ENCODE data around the gene PTPRF.

Gene PTPRF

GRCh38 chr1:43591181-43591580 lies 60.5 kb downstream of the PTPRF start:
- no peak overlapping the region for H3K4me3 ChIP-seq (ENCODE audit: low read depth, low read length)
- TF ChIP-seq, protein P1, sequence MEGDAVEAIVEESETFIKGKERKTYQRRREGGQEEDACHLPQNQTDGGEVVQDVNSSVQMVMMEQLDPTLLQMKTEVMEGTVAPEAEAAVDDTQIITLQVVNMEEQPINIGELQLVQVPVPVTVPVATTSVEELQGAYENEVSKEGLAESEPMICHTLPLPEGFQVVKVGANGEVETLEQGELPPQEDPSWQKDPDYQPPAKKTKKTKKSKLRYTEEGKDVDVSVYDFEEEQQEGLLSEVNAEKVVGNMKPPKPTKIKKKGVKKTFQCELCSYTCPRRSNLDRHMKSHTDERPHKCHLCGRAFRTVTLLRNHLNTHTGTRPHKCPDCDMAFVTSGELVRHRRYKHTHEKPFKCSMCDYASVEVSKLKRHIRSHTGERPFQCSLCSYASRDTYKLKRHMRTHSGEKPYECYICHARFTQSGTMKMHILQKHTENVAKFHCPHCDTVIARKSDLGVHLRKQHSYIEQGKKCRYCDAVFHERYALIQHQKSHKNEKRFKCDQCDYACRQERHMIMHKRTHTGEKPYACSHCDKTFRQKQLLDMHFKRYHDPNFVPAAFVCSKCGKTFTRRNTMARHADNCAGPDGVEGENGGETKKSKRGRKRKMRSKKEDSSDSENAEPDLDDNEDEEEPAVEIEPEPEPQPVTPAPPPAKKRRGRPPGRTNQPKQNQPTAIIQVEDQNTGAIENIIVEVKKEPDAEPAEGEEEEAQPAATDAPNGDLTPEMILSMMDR (IDR thresholded peaks at IDR 0.05; ENCODE audit: low read depth, low read length, missing control alignments) = no peak
- no peak for DNase-seq (ENCODE audit: low read depth)

DNA sequence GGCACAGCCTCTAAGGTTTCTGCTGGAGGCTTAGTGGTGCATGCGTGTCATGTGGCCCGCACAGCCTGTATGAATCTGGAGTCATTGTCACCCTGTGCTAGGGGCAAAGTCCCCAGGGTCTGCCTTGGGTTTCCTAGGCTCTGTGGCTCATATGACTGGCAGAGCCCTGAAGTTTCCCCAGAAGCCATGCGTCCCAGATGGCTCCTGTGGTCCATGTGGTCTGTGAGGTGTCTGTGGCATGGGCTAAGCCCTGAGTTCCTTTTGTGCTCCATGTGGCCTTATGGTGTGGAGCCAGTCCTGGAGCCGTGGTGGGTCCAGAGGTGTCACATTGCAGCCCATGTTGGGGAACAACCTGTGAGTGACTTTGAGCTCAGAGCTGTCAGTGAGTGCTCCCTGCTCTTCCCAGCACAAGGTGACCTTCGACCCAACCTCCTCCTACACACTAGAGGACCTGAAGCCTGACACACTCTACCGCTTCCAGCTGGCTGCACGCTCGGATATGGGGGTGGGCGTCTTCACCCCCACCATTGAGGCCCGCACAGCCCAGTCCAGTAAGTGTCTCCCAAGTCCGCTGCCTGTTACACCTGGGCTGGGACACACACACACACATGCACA lies 61.5 kb downstream of the PTPRF start:
- TF ChIP-seq, protein P1 (IDR thresholded peaks at IDR 0.05; ENCODE audit: low read depth, low read length, missing control alignments) = no peak
- DNase-seq (ENCODE audit: low read depth) = no peak

DNA sequence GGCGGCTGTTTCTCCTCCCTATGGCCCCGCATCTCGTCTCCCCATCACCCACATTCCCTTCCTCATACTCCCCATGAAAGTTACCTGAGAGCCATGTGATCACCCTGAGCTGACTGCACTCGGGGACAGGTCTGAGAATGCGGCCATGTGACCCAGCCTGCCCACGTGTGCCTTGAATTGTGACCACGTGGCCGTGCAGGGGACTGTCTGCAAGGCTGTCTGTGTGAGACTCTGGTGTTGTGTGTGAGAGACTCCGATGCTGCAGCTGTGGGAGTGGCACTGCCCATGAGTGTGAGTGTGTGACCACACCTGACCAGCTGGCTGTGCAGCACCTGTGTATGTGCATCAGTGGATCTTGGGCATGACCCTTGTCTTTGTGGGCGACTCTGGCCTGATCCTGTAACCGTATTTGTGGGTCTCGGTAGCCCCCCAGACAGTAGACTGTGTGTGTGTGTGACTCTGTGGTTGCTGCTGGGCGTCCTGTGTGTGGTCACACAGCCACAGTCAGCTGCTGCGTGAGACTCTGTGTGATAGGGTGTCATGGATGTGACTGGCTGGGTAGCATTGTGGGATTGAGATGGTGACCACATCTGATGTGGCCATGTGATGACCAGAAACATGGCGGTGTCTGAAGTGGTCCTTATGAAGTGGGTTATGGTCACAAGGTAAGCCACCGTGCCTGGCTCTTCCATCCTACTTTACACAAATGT lies 62.4 kb downstream of the PTPRF start:
- TF ChIP-seq, protein P1 (IDR thresholded peaks at IDR 0.05; ENCODE audit: low read depth, low read length, missing control alignments) = no peak
- DNase-seq (ENCODE audit: low read depth) = no peak
- H3K4me3 ChIP-seq (ENCODE audit: low read depth, low read length) = no peak overlapping the region

More for the DNA sequence above, 61.5 kb downstream of the PTPRF start:
- no peak overlapping the region for H3K4me3 ChIP-seq (ENCODE audit: low read depth, low read length)

- no peak overlapping the region for H3K4me3 ChIP-seq (ENCODE audit: low read depth, low read length)
- DNase-seq (ENCODE audit: low read depth) = no peak
Observed at GRCh38 chr1:43596579-43596978, 65.9 kb downstream of the PTPRF start.

DNA sequence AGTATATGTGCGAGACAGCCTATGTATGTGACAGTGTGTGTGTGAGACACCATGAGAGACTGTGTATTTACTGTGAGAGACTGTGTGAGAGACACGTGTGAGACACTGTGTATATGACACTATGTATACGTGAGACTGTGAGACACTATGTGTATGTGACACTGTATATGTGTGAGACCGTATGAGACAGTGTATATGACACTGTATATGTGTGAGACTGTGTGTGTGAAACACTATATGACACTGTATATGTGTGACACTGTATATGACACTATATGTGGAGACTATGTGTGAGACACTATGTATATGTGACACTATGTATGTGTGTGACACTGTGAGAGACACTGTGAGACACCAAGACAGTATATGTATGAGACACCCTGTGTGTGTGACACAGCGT lies 66.3 kb downstream of the PTPRF start:
- no peak for DNase-seq (ENCODE audit: low read depth)
- H3K4me3 ChIP-seq (ENCODE audit: low read depth, low read length) = no peak overlapping the region
- TF ChIP-seq, protein P1 (IDR thresholded peaks at IDR 0.05; ENCODE audit: low read depth, low read length, missing control alignments) = no peak

More at GRCh38 chr1:43596579-43596978, 65.9 kb downstream of the PTPRF start:
- TF ChIP-seq, protein P1 (IDR thresholded peaks at IDR 0.05; ENCODE audit: low read depth, low read length, missing control alignments) = no peak

GRCh38 chr1:43597721-43598120 lies 67.0 kb downstream of the PTPRF start:
- H3K4me3 ChIP-seq (ENCODE audit: low read depth, low read length) = no peak overlapping the region
- TF ChIP-seq, protein P1 (IDR thresholded peaks at IDR 0.05; ENCODE audit: low read depth, low read length, missing control alignments) = no peak
- DNase-seq (ENCODE audit: low read depth) = no peak
